ENCODE data around the gene GARIN5A. TPM values are rescaled to one million over a fixed set of nuclear protein-coding genes. Genes with fewer than 3 reads are reported as not detected.
A peak's percentile ranks its signal among the peaks of the same experiment; 100 is the strongest.

The GARIN5A gene
- polyA plus RNA-seq, 1 of the 3 experiments (the other 2 are of a cell fraction) = 1.3 TPM

- no peak overlapping the region for H3K4me2 ChIP-seq
- no peaks in the 10 kb centered on the region for H3K36me3 ChIP-seq (replicated peaks in 1 of 2; ENCODE audit: control insufficient read depth in 1 of 2, insufficient read depth in 2 of 2, low read length in 1 of 2)
- peaks cover 0 to 41% of the 10 kb centered on the region in 2 experiments; a peak in 1 of 4 replicates for H3K4me1 ChIP-seq (ENCODE audit: control insufficient read depth in 1 of 2, insufficient read depth in 2 of 2, low read depth in 1 of 2, low read length in 1 of 2)
- ChIA-PET POLR2A (no interaction called here), CTCF (interaction anchor here (1.1 to 2.7 kb wide), 5 partner anchors 23 to 93 kb away, joined by 3 to 14 read pairs (median 4); no protein-coding TSS in a partner anchor)
- H3K27me3 ChIP-seq (ENCODE audit: insufficient read depth) = no peaks in the 10 kb centered on the region
- H4K20me1 ChIP-seq (ENCODE audit: insufficient read depth) = no peaks in the 10 kb centered on the region
- WGBS (ENCODE audit: low lambda C conversion rate) = 55% methylated on average over 32 of the region's 38 CpGs
- no peak overlapping the region for H2AFZ ChIP-seq (ENCODE audit: low read depth)
- H3K79me2 ChIP-seq (ENCODE audit: insufficient read depth) = peaks cover 11% of the 10 kb centered on the region; the same call in 1 of the 2 replicates
- peak overlapping the region in 1 of 2 experiments; percentile 37; a peak in 1 of 4 replicates for H3K4me3 ChIP-seq (ENCODE audit: low read depth in 2 of 2, low read length in 1 of 2)
- DNase-seq = peak; percentile 95
- no peaks in the 10 kb centered on the region for H3K9me3 ChIP-seq
- TF ChIP-seq RFX5 (IDR thresholded peaks at IDR 0.05; ENCODE audit: low read length) = no peak
- TF ChIP-seq TAF1 (IDR thresholded peaks at IDR 0.05; ENCODE audit: borderline replicate concordance, low read depth, low read length) = no peak
- TF ChIP-seq EP300 (IDR thresholded peaks at IDR 0.05; ENCODE audit: borderline replicate concordance in 1 of 2, low read depth in 1 of 2, low read length in 1 of 2) = peak in 1 of 2 experiments; percentile 26; a peak in 1 of 4 replicates
- no peak for TF ChIP-seq JUND (IDR thresholded peaks at IDR 0.05)
- TF ChIP-seq POLR2AphosphoS5 (IDR thresholded peaks at IDR 0.05; ENCODE audit: low read depth, low read length) = no peak
- TF ChIP-seq CHD2 (IDR thresholded peaks at IDR 0.05; ENCODE audit: low read length, partially characterized antibody) = peak; percentile 70
- no peak for TF ChIP-seq ELF1 (IDR thresholded peaks at IDR 0.05)
- TF ChIP-seq RCOR1 (IDR thresholded peaks at IDR 0.05; ENCODE audit: low read length) = peak; percentile 48; the same call in 1 of the 2 replicates
- TF ChIP-seq MAX (IDR thresholded peaks at IDR 0.05; ENCODE audit: low read depth) = no peak
- no peak for TF ChIP-seq TEAD4 (IDR thresholded peaks at IDR 0.05; ENCODE audit: borderline replicate concordance, insufficient read depth)
- no peak for TF ChIP-seq REST (IDR thresholded peaks at IDR 0.05; ENCODE audit: low read depth, low read length)
- peak; percentile 46; the same call in 1 of the 2 replicates for TF ChIP-seq GATA2 (CRISPR knock-in tag; IDR thresholded peaks at IDR 0.05)
- no peak for TF ChIP-seq YY1 (IDR thresholded peaks at IDR 0.05; ENCODE audit: low read depth)
- TF ChIP-seq FOXJ3 (CRISPR knock-in tag; IDR thresholded peaks at IDR 0.05) = peak; percentile 32; the same call in 1 of the 2 replicates
- TF ChIP-seq MXI1 (IDR thresholded peaks at IDR 0.05; ENCODE audit: low read depth, low read length) = peak; percentile 19; the same call in 1 of the 2 replicates
- no peak for TF ChIP-seq SMC3 (IDR thresholded peaks at IDR 0.05; ENCODE audit: low read depth, low read length)
- TF ChIP-seq USF1 (IDR thresholded peaks at IDR 0.05; ENCODE audit: borderline replicate concordance, low read depth) = no peak
- TF ChIP-seq RXRA (IDR thresholded peaks at IDR 0.05; ENCODE audit: borderline replicate concordance, low read depth) = no peak
- no peak for TF ChIP-seq SIN3A (IDR thresholded peaks at IDR 0.05; ENCODE audit: borderline replicate concordance, low read depth, low read length)
- TF ChIP-seq, protein P1, sequence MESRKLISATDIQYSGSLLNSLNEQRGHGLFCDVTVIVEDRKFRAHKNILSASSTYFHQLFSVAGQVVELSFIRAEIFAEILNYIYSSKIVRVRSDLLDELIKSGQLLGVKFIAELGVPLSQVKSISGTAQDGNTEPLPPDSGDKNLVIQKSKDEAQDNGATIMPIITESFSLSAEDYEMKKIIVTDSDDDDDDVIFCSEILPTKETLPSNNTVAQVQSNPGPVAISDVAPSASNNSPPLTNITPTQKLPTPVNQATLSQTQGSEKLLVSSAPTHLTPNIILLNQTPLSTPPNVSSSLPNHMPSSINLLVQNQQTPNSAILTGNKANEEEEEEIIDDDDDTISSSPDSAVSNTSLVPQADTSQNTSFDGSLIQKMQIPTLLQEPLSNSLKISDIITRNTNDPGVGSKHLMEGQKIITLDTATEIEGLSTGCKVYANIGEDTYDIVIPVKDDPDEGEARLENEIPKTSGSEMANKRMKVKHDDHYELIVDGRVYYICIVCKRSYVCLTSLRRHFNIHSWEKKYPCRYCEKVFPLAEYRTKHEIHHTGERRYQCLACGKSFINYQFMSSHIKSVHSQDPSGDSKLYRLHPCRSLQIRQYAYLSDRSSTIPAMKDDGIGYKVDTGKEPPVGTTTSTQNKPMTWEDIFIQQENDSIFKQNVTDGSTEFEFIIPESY (IDR thresholded peaks at IDR 0.05; ENCODE audit: borderline replicate concordance, low read depth) = no peak
- no peaks in the 10 kb centered on the region for H3F3A ChIP-seq (replicated peaks; ENCODE audit: insufficient read depth)
- no peaks in the 10 kb centered on the region for H3K9me2 ChIP-seq
- peak overlapping the region in 1 of 2 experiments; percentile 98; a peak in 2 of 4 replicates for H3K27ac ChIP-seq (ENCODE audit: low read depth in 2 of 2, low read length in 1 of 2)
- no peak overlapping the region for H3K9ac ChIP-seq
Observed at GRCh38 chr19:50514346-50515167, 37.9 kb upstream of the GARIN5A start.

Measured in SK-N-SH (cell line).